NOMO-1 treated with DMSO at 0.1 percent for 48 hours (cell line): ENCODE data around the gene FAM83G.
"Not testable (repeated sequence)": the region's sequence is repeated elsewhere in the genome, so short reads cannot be mapped to it uniquely, and the experiment has no call there.

Experiments
- DNase-seq: peaks from one replicate; lab custom pipeline; 2025; ENCODE audit not compliant: unreplicated experiment; lab: John Stamatoyannopoulos, UW

The FAM83G gene

GRCh38 chr17:19004421-19005136 is at the start of gene FAM83G:
TSS of gene FAM83G (minus strand) at chr17:19004764. CDS start at chr17:19004041, 723 bp downstream.
- DNase-seq = peak; percentile 57

GRCh38 chr17:19048826-19049225 is 44.3 kb upstream of the FAM83G start:
- not testable (repeated sequence) for DNase-seq

- DNase-seq = not testable (repeated sequence)
Observed at GRCh38 chr17:19047510-19047909, 42.9 kb upstream of the FAM83G start.

- DNase-seq = not testable (repeated sequence)
Observed at GRCh38 chr17:19046782-19047375, 42.3 kb upstream of the FAM83G start, which contains the start of gene GRAP. TSS of gene GRAP (minus strand) at chr17:19046957. CDS start at chr17:19046926, 31 bp downstream.

GRCh38 chr17:19044643-19045042 is 40.1 kb upstream of the FAM83G start:
- DNase-seq = not testable (repeated sequence)

- not testable (repeated sequence) for DNase-seq
Observed at GRCh38 chr17:19043032-19043431, 38.5 kb upstream of the FAM83G start.

- DNase-seq = not testable (repeated sequence)
Observed at GRCh38 chr17:19042369-19042768, 37.8 kb upstream of the FAM83G start.

GRCh38 chr17:19041871-19042270 is 37.3 kb upstream of the FAM83G start:
- not testable (repeated sequence) for DNase-seq

- DNase-seq = not testable (repeated sequence)
Observed at GRCh38 chr17:19040350-19040749, 35.8 kb upstream of the FAM83G start.

GRCh38 chr17:19038730-19039129 is 34.2 kb upstream of the FAM83G start:
- not testable (repeated sequence) for DNase-seq

- not testable (repeated sequence) for DNase-seq
Observed at GRCh38 chr17:19038007-19038406, 33.4 kb upstream of the FAM83G start.

GRCh38 chr17:19037547-19037946 is 33.0 kb upstream of the FAM83G start:
- DNase-seq = not testable (repeated sequence)

- DNase-seq = not testable (repeated sequence)
Observed at GRCh38 chr17:19036186-19036585, 31.6 kb upstream of the FAM83G start.

- DNase-seq = not testable (repeated sequence)
Observed at GRCh38 chr17:19032377-19032988, 27.9 kb upstream of the FAM83G start.

- not testable (repeated sequence) for DNase-seq
Observed at GRCh38 chr17:19031729-19032128, 27.2 kb upstream of the FAM83G start.

- not testable (repeated sequence) for DNase-seq
Observed at GRCh38 chr17:19030771-19031449, 26.3 kb upstream of the FAM83G start.

- not testable (repeated sequence) for DNase-seq
Observed at GRCh38 chr17:19029740-19030139, 25.2 kb upstream of the FAM83G start.

GRCh38 chr17:19028671-19029070 is 24.1 kb upstream of the FAM83G start:
- DNase-seq = not testable (repeated sequence)

GRCh38 chr17:19024101-19025078 is 19.8 kb upstream of the FAM83G start:
- DNase-seq = no peak
